ENCODE measurements around the gene CAMTA1. TPM values are rescaled to one million over a fixed set of nuclear protein-coding genes. Genes with fewer than 3 reads are reported as not detected.
A peak's percentile ranks its signal among the peaks of the same experiment; 100 is the strongest.
"Not testable (repeated sequence)": the region's sequence is repeated elsewhere in the genome, so short reads cannot be mapped to it uniquely, and the experiment has no call there.

Gene CAMTA1
- total RNA-seq, 2 donors from 2014 or later = 76.6 to 85.8 TPM

DNA sequence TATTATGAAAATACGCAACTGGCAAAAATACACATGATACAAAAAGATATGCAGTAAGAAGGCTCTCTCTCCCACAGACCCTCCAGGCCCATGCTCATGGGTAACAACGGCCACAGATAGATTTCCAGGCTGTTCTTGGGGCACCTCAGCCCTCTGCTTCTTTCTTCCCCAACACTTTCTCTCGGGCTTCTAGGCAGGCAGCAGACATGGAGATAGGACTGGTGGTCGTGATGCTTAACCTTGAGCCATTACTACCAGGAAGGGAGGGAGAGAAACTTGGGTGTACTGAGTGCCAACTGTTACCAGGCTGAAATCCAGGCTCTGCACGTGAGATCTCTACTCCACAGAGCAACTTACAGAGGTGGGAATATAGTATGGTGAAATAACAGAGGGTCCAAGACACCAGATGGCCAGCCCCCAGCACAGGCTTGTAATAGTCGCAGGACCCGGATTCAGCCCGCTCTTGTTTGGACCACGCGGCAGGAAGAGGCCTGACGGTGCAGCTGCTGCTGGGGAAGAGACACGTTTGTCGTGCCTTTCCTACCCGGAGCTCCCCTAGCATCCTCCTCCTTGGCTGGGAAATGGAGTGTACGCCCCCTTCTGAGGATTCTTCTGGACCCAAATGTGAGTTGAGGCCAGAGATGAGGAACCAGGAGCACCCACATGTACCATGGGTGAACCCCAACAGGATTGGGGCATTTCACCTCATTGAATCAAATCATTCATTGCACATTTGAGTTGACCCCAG lies 544.8 kb downstream of the CAMTA1 start:
- intact Hi-C loops (cut with DNase I, micrococcal nuclease) = no loop called here
- DNase-seq (no peak), ATAC-seq (no peak)

DNA sequence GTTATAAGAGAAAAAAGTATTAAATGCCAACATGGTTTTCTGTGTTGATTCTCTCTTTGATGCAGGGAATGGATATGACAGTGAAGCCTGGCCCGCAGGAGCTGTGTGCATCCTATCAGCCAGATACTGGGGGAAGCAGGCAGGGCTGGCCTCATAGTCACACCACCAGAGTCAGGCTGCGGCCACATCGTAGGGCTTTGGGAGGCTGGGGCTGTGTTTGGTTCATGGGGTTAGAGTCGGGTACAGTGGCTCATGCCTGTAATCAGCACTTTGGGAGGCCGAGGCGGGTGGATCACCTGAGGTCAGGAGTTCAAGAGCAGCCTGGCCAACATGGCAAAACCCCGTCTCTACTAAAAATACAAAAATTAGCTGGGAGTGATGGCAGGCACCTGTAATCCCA lies 545.5 kb downstream of the CAMTA1 start:
- ATAC-seq; intact Hi-C loops (cut with DNase I, micrococcal nuclease); DNase-seq: not testable (repeated sequence)

DNA sequence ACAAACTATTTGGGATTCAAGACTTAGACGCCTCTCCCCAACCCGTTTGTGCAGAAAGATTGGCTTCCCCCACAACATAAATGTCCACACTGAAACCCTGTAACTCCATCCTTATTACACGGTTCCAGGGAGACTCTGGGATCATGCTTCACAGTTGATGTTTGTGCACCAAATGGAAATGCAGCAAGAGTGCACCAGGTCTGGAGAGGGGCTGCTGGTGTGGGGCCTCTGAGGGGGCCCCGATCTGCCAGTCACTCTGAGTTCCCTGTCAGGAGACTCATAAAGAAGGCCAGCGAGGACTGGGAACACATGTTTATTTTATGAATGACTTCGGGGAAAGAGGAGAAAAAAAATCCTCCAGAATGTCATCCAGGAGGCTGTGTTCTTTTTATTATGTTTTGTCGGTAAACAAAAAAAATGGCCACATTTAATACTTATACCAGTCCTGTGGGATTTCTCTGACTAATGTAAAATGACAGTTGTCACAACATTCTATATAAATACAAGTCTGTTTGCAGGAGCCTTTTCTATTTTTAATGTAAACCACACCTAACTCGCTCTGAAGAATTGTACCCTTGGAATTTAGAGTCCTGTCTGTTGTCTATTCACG lies 546.8 kb downstream of the CAMTA1 start:
- no peak for ATAC-seq

DNA sequence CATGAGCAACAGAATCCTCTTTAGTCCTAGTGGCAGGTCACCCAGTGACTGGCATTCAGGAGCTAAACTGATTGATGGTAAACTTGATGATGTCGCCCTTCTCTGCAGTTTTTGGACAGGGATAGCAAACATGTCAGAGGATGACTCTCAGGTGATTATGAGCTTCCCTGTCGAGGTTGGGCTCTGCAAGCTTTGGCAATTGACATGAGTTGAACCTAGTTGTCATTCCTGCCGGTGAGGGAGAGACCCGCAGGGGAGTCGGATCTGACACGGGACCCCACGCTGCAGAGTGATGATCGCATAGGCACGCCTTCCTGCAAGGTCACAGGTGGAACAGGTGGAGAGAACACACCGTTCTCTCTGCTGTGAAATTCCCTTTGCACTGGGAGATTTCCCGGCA lies 547.8 kb downstream of the CAMTA1 start:
- ATAC-seq = no peak
- no peak for DNase-seq
- intact Hi-C loops (cut with DNase I, micrococcal nuclease) = no loop called here

More for the DNA sequence above, 546.8 kb downstream of the CAMTA1 start:
- intact Hi-C loops (cut with DNase I, micrococcal nuclease) = no loop called here
- no peak for DNase-seq

DNA sequence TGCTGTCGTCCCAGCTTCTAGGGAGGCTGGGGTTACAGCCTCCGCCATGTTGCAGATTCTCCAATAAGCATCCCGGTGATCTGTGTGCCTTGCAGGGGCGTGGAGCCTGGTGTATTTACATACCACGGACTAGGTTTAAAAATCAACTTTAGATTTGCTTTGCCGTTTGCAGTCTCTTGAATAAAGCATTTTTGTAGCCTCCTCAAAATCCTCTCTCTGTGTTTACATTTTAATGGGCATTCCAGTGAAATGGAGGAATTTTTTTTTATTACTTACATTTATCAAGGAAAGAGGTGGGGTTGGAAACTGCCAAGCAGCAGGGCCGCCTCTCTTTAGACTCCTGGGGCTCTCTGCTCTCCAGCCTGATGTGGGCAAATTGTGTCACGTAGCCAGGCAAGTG lies 548.4 kb downstream of the CAMTA1 start:
- ATAC-seq (peak; percentile 72), DNase-seq (peak; percentile 54 to 55)
- intact Hi-C loops (cut with DNase I, micrococcal nuclease) = no loop called here

DNA sequence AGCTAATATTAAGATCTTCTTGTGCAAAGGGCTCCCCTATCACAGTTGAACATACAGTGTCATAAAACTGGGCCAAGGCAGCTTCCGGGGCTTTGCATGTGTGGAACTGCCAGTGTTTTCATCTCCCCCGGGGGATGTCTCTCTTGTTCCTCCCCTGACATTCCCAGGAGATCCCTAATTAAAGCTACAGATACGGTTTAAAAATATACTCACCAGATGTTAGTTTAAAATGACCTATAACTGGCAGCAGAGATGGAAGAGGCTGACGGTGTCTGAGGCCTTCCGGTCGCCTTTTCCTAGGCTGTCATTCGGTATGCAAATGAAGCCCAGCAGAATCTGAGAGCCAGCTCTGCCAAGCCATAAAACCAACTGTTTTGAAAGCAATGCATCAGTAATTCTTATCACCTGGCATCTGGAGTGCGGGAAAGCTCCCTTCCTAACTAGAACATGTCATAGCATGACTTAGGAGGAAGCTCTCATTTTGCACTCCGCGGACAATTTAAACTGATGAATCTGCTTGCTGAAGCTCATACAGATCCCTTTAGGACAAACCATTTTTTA lies 549.3 kb downstream of the CAMTA1 start:
- ATAC-seq (peak; percentile 86), DNase-seq (peak; percentile 44 to 69)
- intact Hi-C loops (cut with DNase I, micrococcal nuclease) = no loop called here

DNA sequence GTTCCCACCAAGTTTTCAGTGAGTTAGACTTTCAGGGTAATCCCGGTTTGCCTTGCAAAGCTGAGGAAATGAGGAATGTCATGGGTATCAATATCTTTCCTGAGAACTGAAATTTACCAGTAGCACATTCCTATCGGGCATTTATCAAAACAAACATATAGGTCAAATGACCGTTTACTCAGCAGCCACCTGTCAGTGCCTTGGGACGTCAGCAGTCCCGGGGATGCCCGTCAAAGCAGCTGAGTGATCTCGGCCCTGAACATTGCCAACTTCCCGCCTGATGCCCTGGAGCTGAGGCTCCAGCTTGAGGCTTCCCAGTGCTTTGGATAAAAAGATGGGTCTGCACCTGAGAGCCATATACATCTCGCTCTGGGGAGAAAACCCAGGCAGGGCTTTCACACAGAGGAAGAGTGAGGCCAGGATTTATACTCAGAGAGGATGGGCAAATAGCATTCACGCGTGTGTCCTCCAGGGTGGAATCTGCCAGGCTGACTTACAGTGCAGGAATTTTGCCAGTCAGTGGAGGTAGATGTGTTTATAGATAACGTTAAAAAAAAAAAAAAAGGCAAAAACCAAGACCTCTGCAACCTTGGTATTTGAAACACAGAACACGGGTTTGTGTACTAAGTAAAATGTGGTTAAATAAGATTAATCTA lies 550.1 kb downstream of the CAMTA1 start:
- intact Hi-C loops (cut with DNase I, micrococcal nuclease) = no loop called here
- no peak for DNase-seq
- no peak for ATAC-seq

DNA sequence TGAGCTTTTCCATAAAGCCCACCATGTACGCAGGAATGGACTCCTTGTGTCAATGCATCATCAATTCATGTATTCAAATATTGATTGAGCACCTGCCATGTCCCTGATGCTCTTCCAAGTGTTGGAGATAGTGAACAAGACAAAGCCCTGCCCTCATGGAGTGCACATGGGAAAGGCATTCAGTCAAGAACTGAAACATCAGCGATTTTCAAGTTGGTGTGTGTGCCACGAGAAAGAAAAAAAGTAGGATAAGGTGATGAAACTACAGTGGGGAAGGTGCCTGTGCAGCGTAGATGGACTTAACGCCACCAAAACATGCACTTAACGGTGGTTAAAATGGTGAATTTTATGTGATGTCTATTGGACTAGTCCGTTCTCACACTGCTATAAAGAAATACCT lies 553.2 kb downstream of the CAMTA1 start:
- DNase-seq (no peak), ATAC-seq (no peak)
- intact Hi-C loops (cut with DNase I, micrococcal nuclease) = no loop called here

DNA sequence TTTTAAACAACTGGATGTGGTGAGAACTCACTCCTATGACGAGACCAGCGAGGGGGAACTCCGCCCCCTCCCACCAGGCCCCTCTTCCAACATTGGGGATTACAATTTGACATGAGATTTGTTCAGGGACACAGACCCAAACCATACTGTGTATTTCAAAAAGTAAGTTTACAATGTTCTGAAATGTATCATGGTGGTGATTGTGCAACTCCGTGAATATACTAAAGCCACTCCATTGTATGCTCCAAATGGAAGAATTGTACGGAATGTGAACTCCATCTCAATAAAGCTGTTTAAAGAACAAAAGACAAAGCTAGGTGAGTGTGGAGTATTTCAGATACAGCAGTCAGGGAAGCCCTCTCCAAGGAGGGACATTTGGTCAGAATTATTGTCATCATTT lies 553.8 kb downstream of the CAMTA1 start:
- intact Hi-C loops (cut with DNase I, micrococcal nuclease) = no loop called here
- no peak for DNase-seq
- no peak for ATAC-seq

DNA sequence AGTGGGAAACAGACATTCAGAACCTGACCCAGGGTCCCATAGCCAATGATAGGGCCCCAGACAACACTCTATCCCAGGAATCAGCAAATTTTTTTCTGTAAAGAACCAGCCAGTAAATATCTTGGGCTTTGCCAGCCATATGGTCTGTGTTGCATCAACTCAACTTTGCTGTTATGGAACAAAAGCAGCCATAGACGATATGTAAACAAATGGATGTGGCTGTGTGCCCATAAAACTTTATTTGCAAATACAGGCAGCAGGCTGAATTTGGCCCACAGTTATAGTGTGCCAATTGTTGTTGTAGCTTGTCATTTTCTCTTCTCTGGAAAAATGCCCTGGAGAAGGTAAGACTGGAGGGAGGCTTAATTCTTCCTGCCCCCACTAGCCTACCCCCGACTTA lies 554.7 kb downstream of the CAMTA1 start:
- peak; percentile 78 for ATAC-seq
- no peak for DNase-seq
- intact Hi-C loops (cut with DNase I, micrococcal nuclease) = no loop called here

DNA sequence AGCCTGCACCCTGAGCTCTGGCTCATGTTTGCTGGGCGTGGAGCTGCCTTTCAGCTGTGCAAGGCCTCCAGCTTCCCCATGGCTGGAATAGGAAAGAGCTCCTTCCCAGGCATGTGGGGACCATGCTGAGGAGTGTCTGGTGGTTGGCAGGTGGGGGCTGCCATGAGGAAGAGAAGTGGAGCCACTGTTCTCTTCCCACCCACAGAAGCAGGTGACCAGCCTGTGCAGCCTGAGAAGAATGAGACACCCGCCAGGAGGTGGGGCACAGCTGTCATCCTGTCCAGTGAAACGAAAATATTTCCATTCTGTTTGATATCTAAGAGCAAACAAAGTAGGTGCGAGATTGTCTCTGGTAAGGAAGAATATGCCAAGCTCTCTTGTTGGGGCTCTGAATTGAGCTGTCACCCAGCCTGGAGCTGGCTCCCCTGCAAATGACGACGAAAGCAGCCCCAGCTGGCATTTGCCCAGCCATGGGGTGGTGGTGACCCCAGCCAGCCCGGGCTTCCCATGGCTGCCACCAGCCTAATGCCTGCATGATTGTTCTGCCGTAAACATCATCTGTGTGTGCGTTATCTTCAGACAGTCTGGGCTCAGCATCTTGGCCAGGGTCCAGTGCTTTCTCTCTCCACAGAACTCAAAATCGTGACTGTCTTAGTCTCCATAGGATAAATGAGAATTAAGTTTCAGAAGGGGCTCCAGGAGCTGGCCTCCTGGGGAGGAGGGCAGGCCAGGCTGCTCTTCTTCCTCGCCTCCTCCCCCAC lies 556.1 kb downstream of the CAMTA1 start:
- ATAC-seq (peak; percentile 82), DNase-seq (peak in 1 of 2 donors; percentile 31)
- intact Hi-C loops (cut with DNase I, micrococcal nuclease) = no loop called here

DNA sequence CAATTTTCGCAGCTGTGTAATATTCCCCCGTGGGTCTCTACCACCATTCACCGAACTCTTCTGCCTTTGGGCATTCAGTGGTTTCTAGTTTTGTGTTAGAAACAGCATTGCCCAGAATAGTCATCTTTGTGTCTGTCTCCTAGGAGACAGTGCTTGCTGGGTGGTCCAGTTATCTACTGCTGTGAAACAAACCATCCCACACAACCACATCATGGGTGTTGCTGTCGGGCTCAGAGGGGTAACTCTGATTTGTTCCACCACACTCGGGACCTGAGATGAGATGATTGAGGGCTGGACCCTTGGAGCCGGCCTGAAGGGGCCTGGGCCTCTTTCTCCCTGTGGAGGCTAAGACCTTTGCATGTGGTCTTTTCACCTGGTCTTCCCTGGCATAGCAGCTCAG lies 558.6 kb downstream of the CAMTA1 start:
- no peak for DNase-seq

DNA sequence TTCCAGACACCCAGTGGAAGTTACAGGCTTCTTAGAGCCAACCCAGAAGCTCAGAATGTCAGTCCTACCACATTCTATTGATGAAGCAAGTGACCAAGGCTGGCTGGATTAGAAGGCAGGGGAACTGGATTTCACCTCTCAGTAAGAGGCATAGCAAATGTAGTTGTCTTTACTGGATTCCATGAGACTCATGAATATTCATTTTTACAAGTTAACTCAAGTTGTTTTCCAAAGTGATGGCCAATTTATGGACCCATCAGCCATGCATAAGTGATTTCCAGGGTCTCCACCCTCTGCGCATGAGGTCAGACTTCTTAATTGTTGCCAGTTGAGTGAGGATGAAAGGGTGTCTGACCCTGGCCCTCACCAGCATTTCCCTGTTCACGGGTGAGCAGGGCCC lies 559.0 kb downstream of the CAMTA1 start:
- intact Hi-C loops (cut with DNase I, micrococcal nuclease) = no loop called here
- no peak for DNase-seq
- no peak for ATAC-seq

More for the DNA sequence above, 558.6 kb downstream of the CAMTA1 start:
- ATAC-seq = no peak
- intact Hi-C loops (cut with DNase I, micrococcal nuclease) = no loop called here

DNA sequence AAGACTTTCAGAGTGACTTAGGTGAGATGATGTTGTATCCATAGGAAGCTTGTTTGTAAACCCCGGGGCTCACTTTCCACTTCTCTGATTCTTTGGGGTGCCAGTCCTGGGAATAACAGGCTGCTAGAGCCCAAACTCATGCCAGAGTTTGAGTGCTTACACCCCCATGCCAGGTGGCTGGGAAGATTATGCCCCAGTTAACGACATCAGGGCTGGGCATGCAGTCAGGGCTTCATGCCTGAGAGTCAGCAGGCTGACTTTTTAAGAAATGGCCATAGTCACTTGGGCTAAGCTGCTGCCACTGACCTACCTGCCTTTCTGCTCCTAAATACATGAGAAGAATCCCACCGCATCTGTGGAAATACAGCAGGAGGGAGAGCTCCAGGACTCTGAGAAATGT lies 560.3 kb downstream of the CAMTA1 start:
- DNase-seq (no peak), ATAC-seq (no peak)
- intact Hi-C loops (cut with DNase I, micrococcal nuclease) = no loop called here

DNA sequence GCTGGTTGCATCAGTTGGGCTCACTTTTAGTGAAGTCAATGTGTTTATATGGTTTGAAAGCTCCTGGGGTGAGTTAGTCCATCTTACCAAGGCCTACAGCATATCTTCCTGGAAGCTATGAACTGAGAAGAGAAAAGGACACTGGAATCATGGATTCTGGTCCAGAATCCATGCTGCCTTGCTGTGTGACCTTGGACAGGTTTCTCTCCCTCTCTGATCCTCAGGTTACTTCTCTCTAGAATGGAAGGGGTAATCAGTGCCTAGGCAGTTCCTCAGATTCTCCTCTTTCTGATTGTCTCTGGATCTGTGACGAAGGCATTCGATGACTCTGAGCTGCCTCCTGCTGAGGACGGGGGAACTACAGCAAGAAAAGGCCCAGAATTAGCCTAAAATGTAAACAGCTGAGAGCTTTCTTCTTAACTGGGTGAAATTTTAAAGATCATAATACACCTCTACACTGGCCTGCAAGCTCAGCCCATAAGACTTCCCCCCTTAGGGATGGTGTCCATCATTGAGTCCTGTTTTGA lies 560.9 kb downstream of the CAMTA1 start:
- ATAC-seq = no peak
- DNase-seq = no peak
- intact Hi-C loops (cut with DNase I, micrococcal nuclease) = no loop called here

DNA sequence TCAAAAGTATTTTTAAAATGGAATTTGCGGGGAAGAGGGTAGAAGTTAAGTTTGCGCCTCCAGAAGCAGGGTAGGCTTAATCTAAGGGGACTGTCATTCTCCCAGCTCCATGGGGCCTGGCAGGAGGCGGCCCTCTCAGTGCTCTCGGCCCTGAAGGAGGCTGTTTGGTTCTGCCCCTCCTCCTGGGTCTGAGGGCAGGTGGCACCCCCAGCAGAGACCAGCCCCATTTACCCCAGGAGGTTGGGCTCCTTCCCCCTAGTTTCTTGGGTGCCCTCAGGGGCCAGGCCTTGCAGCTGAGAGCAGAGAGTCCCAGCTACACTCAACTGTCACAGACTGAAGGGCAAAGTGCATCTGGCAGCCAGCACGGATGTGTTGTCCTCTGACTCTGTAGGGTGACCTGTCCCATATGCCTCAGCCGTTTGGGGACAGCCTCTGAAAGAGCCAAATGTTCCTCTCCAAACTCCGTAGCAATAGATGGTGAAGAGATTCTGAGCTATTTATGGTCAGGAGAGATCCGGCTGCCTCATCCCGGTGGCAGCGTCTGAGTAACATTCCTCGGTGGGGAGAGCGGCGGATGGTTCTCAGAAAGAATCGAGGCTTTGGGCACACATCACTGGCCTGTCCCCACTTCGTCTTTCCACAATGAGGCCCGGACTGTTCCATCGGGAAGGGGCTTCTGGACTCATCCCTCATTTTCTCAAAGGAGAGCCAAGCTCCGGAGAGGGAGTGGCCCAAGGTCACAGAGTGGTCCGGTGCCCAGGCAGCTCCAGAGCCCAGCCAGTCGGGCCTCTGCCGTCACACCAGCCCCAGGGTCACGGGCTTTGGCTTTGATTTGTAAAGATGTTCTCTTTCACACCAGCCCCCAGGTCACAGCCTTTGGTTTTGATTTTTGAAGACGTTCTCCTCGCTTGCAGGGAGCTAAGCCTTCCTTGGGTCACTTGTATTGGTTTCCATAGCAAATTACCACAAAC lies 561.6 kb downstream of the CAMTA1 start:
- ATAC-seq (peak; percentile 89), DNase-seq (peak in 1 of 2 donors; percentile 47)
- intact Hi-C loops (cut with DNase I, micrococcal nuclease) = no loop called here

DNA sequence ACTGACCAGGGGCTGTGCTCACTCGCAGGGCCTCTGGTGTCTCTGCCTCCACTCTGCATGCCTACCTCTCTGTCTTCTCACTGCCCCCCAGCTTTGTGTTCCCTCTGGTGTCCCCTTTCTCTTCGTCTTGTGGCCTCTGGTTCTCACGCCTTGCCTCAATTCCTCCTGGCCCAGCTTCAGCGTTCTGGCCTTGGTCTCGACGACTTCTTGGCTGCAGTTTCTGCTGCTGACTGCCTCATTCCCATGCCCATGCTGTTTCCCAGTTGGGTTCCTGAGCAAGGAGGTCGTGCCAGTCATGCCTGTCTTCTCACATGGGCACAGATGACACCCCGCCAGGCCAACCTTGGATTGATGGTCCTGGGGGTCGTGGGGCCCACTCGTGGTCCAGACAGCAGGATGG lies 562.8 kb downstream of the CAMTA1 start:
- intact Hi-C loops (cut with DNase I, micrococcal nuclease) = no loop called here
- DNase-seq (no peak), ATAC-seq (no peak)

DNA sequence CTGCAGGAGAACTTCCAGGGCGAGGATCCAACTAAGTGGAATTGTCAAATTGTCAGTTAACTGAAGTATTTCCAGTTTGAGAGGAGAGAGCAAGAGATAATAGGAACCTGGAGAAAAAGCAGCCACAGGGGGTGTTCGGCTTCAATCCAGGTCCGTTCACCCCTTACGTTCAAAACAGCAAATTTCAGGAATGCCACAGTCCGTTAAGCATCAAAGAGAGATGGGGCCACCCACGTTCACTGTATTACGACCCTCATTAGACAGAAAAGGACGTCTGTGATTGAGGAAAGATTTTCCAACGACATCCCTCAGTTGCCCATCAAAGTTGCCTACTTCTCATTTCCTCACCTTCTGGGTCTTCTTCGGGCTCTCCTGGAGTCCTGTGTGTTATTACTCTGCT lies 563.3 kb downstream of the CAMTA1 start:
- intact Hi-C loops (cut with DNase I, micrococcal nuclease) = no loop called here
- no peak for ATAC-seq
- no peak for DNase-seq
